AG10803 (cell line): Measurements from ENCODE around the gene STMN1.

Source experiments
- DNase-seq: peaks from one replicate; pipeline ENCODE4 v3.0.0; 2010; ENCODE audit warnings: low read depth
- H3K4me3 ChIP-seq: 2 replicates; pipeline ENCODE4 v1.5.1; 2011; ENCODE audit warnings: mild to moderate bottlenecking, low read length, control low read depth
- TF ChIP-seq, protein P1 (sequence below): conservative IDR thresholded peaks from 2 replicates; pipeline ENCODE4 v1.5.1; 2011; ENCODE audit warnings: mild to moderate bottlenecking, low read length, control low read depth, inconsistent platforms

STMN1 gene

DNA sequence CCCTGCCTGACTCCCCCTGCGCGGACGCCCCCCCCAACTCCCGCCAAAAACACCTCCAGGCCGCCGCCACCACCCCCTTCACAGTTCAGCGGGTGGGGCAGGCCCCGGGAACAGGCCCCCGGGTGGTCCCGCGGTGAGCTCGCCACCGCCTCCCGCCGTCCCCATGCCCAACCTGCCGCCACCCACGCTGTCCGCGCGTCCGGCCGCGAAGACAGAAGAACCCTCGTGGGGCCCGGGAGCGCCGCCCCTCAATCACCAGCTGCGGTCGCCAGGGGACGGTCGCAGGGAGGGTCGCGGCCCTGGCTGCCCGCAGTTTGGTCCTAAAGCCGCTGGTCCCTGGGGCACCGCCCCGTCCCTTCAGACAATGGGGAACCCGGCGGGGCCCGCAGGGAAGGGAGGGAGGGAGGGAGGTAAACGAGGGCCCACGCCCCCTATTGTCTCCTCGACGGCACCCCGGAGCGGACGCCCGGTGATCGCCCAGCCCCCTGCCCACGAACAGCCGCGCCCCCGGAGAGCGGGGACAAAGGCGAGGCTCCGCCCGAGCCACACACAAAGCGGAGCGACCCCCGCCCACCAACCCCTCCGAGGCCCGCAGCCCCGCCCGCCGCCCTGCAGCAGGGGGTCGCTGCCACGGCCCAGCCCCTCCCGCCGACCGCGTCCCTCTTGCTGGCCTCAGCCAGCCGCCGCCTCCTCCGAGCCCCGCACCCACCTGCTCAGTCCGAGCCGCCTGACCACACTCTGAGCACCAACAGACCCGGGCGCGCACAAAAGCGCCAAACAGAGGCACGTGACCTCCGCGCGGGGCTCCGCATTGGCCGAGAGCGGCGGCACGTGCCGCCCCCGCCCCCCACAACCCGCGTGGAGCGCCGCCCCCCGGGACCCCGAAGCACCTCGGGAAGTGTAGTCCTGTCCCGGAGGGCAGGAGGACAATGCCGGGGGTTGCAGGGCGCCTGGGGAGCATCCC lies at the start of gene STMN1:
STMN1 (minus strand) TSS at position 740 of the 964 bp plus-strand sequence. CDS start 1,743 bp downstream, outside the sequence.
- DNase-seq: peak; percentile 82
- TF ChIP-seq, protein P1, sequence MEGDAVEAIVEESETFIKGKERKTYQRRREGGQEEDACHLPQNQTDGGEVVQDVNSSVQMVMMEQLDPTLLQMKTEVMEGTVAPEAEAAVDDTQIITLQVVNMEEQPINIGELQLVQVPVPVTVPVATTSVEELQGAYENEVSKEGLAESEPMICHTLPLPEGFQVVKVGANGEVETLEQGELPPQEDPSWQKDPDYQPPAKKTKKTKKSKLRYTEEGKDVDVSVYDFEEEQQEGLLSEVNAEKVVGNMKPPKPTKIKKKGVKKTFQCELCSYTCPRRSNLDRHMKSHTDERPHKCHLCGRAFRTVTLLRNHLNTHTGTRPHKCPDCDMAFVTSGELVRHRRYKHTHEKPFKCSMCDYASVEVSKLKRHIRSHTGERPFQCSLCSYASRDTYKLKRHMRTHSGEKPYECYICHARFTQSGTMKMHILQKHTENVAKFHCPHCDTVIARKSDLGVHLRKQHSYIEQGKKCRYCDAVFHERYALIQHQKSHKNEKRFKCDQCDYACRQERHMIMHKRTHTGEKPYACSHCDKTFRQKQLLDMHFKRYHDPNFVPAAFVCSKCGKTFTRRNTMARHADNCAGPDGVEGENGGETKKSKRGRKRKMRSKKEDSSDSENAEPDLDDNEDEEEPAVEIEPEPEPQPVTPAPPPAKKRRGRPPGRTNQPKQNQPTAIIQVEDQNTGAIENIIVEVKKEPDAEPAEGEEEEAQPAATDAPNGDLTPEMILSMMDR: no peak
- H3K4me3 ChIP-seq: peak within 1 kb of the TSS; percentile 63

DNA sequence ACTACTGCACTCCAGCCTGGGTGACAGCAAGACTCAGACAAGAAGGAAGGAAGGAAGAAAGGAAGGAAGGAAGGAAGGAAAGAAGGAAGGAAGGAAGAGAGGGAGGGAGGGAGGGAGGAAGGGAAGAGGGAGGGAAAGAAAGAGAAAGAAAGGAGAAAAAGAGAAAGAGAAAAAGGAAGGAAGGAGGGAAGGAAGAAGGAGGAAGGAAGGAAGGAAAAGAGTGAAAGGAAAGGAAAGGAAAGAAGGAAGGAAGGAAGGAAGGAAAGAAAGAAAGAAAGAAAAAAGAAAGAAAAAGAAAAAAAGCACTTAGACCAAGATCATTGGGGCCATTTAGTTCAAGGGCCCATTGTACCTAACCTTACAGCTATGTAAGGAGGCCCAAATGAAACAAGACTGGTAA lies 49.3 kb upstream of the STMN1 start:
- DNase-seq: no peak
- no peak overlapping the region for H3K4me3 ChIP-seq
- TF ChIP-seq, protein P1: no peak

DNA sequence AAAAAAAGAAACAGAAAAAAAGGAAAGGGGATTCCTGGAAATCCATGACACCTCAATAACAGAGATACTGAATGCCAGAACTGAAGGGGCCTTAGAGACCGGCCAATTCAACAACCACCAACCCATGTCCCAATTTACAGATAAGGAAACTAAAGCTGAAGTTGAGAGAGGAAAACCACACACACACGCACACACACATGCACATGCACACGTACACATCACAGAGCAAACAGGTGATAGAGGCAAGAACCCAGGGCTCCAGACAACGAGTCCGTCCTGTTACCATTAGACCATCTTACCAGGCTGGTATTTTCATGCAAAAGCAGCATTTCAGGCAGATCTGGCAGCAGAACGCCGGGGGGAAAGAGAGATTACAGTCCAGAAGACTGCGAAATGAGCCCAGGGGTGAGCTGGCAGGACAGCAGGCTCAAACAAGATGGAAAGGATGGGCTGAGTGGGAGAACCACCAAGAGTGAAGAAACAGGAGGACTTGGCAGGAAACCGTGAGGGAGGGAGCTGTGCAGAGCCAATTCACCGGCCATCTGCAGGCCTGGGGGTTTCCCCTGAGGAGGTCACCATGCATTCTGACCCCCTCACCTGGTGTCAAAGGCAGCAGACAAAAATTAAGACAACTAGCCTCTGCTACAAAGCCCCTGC lies 48.2 kb upstream of the STMN1 start:
- TF ChIP-seq, protein P1: no peak
- H3K4me3 ChIP-seq: no peak overlapping the region
- DNase-seq: peak; percentile 30

DNA sequence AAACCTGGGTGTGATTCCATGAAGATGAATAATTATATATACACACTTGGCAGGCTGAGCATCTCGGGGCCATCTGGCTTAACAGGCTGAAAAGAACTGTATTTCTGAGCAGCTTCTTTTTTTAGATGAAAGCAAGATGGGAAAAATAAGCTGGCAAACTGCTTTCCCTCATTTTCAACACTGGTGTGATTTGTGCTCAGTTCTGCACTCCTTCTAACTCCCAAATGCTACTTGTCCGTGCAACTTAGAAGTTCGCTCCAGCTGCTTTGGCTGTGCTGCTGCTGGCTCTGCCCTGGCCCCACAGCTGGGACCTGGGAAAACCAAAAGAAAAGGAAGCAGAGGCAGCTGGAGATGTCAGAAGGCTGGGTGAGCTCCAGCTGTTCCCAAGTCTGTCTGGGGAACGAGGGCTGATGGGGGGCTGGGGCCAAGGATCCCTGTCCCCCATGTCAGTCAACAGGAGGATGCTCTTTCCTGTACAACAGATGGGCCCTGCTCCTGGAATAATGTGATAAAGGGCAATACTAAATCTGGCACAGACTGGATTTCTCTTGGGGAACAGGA lies 46.7 kb upstream of the STMN1 start:
- TF ChIP-seq, protein P1: no peak
- no peak overlapping the region for H3K4me3 ChIP-seq
- peak; percentile 90 for DNase-seq

DNA sequence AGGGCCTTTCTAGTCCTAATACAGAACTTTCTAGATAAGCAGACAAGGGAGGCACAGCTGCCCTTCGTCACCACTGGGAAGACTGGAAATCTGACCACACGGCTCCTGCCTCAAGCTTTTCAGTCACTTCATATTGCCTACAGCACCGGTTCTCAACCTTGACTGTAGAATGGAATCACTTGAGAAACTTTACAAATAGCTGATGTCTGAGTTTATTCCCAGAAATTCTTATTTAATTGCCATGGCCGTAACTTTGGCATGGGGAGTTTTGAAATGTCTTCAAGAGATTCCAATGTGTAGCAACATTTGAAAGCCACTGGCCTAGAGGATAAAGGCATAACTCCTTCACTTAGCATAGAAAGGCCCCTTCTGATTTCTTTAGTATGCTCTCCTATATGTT lies 42.4 kb upstream of the STMN1 start:
- H3K4me3 ChIP-seq: no peak overlapping the region
- TF ChIP-seq, protein P1: no peak
- DNase-seq: peak; percentile 52

DNA sequence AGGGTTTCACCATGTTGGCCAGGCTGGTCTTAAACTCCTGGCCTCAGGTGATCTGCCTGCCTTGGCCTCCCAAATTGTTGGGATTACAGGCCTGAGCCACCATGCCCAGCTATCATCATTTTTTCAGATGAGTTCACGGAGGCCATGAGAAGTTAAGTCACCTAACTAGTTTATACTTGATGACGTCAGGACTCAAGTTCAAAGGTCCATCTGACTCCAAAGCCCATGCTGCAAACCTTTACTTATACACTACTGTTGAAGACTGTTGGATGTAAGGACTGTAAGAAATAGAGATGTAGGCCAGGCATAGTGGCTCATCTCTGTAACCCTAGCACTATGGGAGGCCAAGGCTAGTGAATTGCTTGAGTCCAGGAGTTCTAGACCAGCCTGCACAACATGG lies 40.8 kb upstream of the STMN1 start:
- DNase-seq: no peak
- TF ChIP-seq, protein P1: no peak
- H3K4me3 ChIP-seq: no peak overlapping the region
